ENCODE measurements around the gene UBL5. TPM values are rescaled to one million over a fixed set of nuclear protein-coding genes. Genes with fewer than 3 reads are reported as not detected.

UBL5 gene
- total RNA-seq, 6 experiments from 2014 or later = 152 to 303 (median 168) TPM

GRCh38 chr19:9797871-9798270 is 29.8 kb upstream of the UBL5 start:
- no peak for TF ChIP-seq POLR2A (IDR thresholded peaks at IDR 0.05)
- TF ChIP-seq, protein P1, sequence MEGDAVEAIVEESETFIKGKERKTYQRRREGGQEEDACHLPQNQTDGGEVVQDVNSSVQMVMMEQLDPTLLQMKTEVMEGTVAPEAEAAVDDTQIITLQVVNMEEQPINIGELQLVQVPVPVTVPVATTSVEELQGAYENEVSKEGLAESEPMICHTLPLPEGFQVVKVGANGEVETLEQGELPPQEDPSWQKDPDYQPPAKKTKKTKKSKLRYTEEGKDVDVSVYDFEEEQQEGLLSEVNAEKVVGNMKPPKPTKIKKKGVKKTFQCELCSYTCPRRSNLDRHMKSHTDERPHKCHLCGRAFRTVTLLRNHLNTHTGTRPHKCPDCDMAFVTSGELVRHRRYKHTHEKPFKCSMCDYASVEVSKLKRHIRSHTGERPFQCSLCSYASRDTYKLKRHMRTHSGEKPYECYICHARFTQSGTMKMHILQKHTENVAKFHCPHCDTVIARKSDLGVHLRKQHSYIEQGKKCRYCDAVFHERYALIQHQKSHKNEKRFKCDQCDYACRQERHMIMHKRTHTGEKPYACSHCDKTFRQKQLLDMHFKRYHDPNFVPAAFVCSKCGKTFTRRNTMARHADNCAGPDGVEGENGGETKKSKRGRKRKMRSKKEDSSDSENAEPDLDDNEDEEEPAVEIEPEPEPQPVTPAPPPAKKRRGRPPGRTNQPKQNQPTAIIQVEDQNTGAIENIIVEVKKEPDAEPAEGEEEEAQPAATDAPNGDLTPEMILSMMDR (IDR thresholded peaks at IDR 0.05) = no peak
- intact Hi-C loops (cut with DNase I) = no loop called here
- Histone ChIP-seq H3K4me3 (no peak overlapping the region), H3K27ac (no peak overlapping the region), H3K9me3 (no peaks in the 10 kb centered on the region), H3K36me3 (no peaks in the 10 kb centered on the region), H3K27me3 (no peaks in the 10 kb centered on the region), H3K4me1 (no peaks in the 10 kb centered on the region)
- WGBS (ENCODE audit: insufficient coverage, low coverage, low lambda C conversion rate, missing lambda C conversion rate) = 85% methylated on average over 5 of the region's 5 CpGs
- ATAC-seq = no peak
- DNase-seq = no peak

GRCh38 chr19:9799162-9799561 is 28.6 kb upstream of the UBL5 start:
- Histone ChIP-seq H3K36me3 (no peaks in the 10 kb centered on the region), H3K27ac (no peak overlapping the region), H3K4me1 (no peaks in the 10 kb centered on the region), H3K9me3 (no peaks in the 10 kb centered on the region), H3K4me3 (no peak overlapping the region), H3K27me3 (no peaks in the 10 kb centered on the region)
- ATAC-seq = no peak
- intact Hi-C loops (cut with DNase I) = no loop called here
- no peak for DNase-seq
- TF ChIP-seq POLR2A (IDR thresholded peaks at IDR 0.05) = no peak
- TF ChIP-seq, protein P1 (IDR thresholded peaks at IDR 0.05) = no peak

DNA sequence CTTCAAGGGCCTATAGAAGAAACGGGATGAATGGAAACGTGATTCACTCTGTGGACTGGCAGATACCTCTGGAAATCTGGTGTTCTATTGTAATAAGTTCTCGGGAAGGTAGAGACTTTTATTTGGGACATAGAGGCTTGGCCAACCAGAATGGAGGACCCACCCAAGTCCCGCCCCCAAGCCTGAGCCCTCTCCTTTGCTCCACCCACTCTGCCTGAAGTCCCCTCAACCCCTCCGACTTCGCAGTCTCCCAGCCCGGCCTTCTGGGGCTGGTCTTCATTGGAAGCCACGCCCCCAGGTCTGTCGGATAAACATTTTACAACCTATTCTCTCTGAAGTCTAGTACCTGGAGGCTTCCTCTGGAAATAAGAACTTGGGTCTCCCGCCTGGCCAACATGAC is 25.7 kb upstream of the UBL5 start:
- intact Hi-C loops (cut with DNase I) = no loop called here
- no peaks in the 10 kb centered on the region for H3K4me1 ChIP-seq
- ATAC-seq (no peak), DNase-seq (no peak)
- H3K27me3 ChIP-seq = no peaks in the 10 kb centered on the region
- no peaks in the 10 kb centered on the region for H3K9me3 ChIP-seq
- no peak overlapping the region for H3K4me3 ChIP-seq
- peaks cover 0 to 5% (median 0%) of the 10 kb centered on the region in 4 donors for H3K36me3 ChIP-seq
- TF ChIP-seq POLR2A (IDR thresholded peaks at IDR 0.05) = no peak
- TF ChIP-seq, protein P1 (IDR thresholded peaks at IDR 0.05) = no peak
- 74% methylated on average over 3 of the region's 10 CpGs for WGBS (ENCODE audit: insufficient coverage, low coverage, low lambda C conversion rate, missing lambda C conversion rate)
- no peak overlapping the region for H3K27ac ChIP-seq

DNA sequence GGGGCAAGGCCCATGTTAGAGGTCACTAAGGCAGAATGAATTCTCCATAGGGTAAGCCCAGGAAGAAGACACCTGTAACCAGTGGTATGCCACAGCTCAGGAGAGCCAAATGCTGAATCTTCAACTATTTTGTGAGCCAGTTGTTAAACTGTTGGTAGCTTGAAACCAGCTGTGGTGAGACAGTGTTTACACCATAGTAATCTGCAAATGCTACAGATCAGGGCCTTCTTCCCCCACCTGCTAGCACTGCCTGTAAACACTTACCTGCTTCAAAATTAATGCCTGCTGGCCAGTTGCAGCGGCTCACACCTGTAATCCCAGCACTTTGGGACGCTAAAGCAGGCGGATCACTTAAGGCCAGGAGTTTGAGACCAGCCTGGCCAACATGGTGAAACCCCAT is 20.9 kb upstream of the UBL5 start:
- Histone ChIP-seq H3K27me3 (no peaks in the 10 kb centered on the region), H3K36me3 (peaks cover 0 to 37% (median 12%) of the 10 kb centered on the region in 4 donors), H3K4me1 (no peaks in the 10 kb centered on the region), H3K27ac (no peak overlapping the region), H3K9me3 (no peaks in the 10 kb centered on the region), H3K4me3 (no peak overlapping the region)
- WGBS (ENCODE audit: insufficient coverage, low coverage, low lambda C conversion rate, missing lambda C conversion rate) = no CpG with 5 or more reads among the region's 3 CpGs
- TF ChIP-seq, protein P1 (IDR thresholded peaks at IDR 0.05) = no peak
- TF ChIP-seq POLR2A (IDR thresholded peaks at IDR 0.05) = no peak
- DNase-seq = no peak
- ATAC-seq = no peak
- intact Hi-C loops (cut with DNase I) = no loop called here

All from right lobe of liver (tissue), 6 donors.